HG03558 (cell line): Measurements from ENCODE around the gene GALNT5.

Source experiments
- ATAC-seq: cut with Tn5 transposase; IDR thresholded peaks from one replicate; pipeline ENCODE4 v1.9.1; 2021; ENCODE audit warnings: moderate number of reproducible peaks; ENCODE audit not compliant: unreplicated experiment; ENCODE audit errors: extremely low read depth

GALNT5 gene

DNA sequence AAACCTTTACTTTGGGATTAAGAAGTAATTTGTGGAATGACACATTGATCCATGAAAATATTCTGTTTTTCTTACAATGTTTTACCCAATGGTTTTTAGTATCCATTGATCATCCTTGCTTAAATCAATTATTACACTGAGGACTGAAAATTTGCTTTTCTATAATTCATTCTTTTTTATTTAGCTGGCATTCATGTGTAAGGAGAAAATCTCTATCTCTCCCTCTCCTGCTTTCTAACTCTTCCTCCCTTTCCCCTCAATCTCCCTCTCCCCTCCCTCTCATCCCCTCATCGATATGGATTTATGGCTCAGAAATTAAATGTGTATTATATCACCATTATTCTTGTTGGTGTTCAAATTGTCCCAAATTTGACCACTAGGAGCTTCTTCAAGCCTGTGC is 29.7 kb downstream of the GALNT5 start:
- ATAC-seq, result no peak

GRCh38 chr2:157290525-157290924 is 33.0 kb downstream of the GALNT5 start:
- ATAC-seq, result no peak

DNA sequence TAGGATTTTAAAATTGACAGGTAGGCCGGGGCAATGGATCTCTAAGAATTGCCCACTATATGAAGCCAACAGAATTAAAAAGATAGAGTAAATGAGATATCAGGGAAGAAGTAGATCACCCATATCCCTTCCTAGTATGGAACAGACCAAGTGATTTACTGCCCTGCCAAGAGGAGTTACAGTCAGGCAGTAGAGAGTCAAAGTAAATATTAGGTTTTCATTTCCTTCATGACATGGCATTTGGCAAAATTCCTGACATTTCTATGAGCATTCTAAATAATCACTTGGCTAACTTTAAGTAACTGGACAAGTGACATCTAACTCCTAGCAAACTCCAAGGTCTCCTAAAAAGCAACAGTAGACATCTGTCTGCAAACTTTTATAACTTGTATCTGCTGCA is 33.5 kb downstream of the GALNT5 start:
- ATAC-seq, result no peak

GRCh38 chr2:157292853-157293252 is 35.3 kb downstream of the GALNT5 start:
- no peak for ATAC-seq

- ATAC-seq, result no peak
These were observed 39.0 kb downstream of the GALNT5 start for GRCh38 chr2:157296490-157296889.

DNA sequence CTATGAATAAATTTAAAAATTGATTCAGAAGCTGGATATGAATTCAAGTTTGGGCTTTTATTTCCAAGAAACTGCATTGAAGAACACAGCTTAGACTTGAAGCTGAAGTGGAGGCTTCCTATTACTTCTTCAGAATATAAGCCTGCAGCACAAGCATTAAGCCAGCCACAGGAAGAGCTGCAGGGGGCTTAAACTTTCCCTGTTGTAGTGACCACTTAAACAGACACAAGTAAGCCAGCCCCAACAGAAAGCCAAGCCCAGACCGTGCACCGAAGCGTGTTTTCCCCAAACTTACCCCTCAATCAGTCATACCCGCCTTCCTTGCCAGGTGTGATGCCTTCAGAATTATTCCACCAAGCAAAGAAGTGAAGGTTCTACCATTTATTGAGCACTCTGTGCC is 39.5 kb downstream of the GALNT5 start:
- no peak for ATAC-seq

GRCh38 chr2:157301307-157301706 is 43.8 kb downstream of the GALNT5 start:
- no peak for ATAC-seq

DNA sequence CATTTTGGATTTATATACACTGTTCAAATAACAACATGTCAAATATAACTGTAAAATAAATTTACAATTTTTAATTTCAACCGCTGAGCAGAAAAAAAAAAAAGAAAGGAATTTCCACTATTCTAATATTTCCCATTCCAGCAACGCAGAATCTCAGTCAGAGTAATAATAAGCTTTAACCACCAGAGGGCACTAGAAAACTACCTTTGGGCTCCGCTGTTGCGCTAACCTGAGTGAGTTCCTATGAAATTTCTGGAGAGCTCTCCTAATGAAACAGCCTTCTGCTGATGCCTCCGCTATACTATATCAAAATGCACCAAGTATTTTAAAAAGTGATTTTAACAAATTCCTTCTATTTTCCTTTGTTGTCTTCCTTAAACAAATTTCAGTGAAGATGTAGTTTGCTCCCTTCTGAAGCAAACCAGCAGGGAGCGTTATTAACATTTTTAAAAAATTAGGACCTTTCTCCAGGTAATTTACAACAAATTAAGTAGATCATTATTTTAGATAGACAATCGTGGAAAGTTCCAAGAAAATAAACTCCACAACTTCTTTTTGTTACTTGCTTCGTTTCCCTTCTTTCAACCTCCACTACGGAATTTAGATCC is 45.1 kb downstream of the GALNT5 start:
- no peak for ATAC-seq

- no peak for ATAC-seq
These were observed 46.1 kb downstream of the GALNT5 start for GRCh38 chr2:157303612-157304011.

DNA sequence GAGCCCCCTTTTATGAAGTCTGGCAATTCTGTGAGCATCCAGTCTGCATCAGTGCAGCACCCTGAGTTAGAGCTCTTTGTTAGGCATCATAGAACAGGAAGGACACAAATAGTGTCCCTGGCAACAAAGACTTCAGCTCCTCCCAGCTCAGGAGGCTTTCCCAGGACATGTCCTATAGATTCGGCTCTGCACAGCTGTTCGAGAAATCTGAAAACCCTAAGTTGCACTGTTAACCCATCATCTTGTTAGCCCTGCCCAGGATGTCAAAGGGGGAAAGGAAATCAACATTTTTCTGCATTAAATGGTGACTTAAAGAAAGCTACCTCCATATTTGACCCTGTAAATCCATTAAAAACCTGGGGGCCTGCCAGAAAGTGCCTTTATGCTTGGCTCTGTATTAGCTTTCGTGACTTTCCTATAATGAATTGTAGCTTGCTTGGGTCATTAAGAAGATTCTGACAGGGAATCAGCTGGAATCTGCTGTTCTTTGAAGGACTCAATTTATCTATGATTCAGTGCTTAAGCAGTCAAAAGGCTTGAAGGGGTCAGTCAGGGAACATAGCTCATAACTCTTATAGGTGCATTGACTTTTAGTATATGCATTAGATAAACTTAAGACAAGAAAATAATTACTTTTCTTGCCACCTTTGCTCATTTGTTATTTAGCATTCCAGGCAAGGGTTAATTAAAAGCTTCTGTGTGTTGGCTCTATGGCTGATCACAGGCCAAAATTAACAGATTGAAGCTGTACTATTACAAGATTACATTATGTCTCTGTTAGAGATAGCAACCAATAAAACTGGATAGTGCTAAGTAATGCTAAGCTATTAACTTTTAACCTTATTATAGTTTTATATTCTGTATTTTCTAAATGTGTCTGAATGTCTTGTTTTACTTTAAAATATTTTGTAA is 47.6 kb downstream of the GALNT5 start:
- ATAC-seq, result no peak

- no peak for ATAC-seq
These were observed 48.2 kb downstream of the GALNT5 start for GRCh38 chr2:157305723-157306110.

DNA sequence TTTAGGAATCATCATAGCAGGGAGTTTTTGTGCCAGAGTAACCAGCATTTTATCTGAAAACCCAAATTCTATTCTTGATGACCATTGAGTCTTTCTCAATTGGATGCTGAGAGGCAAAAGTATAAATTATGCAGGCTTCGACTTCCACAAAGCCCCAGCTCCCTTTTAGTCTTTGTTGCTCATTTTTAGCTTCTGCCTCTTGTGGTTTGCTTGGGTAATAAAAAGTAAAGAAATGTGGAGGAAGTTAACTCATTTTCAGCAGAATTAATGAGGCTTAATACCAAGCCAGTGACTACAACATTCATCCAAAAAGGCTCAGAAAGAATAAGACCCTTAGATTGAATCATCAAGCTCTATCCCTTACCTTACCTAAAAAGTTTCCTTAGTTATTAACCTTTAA is 49.5 kb downstream of the GALNT5 start:
- no peak for ATAC-seq

- no peak for ATAC-seq
These were observed 52.4 kb downstream of the GALNT5 start for GRCh38 chr2:157309878-157310277.

- no peak for ATAC-seq
These were observed 54.2 kb downstream of the GALNT5 start for GRCh38 chr2:157311706-157312105.

- ATAC-seq, result no peak
These were observed 55.5 kb downstream of the GALNT5 start for GRCh38 chr2:157312866-157313486.

GRCh38 chr2:157315901-157316300 is 58.4 kb downstream of the GALNT5 start:
- ATAC-seq, result no peak

- no peak for ATAC-seq
These were observed 61.4 kb downstream of the GALNT5 start for GRCh38 chr2:157318884-157319283.

DNA sequence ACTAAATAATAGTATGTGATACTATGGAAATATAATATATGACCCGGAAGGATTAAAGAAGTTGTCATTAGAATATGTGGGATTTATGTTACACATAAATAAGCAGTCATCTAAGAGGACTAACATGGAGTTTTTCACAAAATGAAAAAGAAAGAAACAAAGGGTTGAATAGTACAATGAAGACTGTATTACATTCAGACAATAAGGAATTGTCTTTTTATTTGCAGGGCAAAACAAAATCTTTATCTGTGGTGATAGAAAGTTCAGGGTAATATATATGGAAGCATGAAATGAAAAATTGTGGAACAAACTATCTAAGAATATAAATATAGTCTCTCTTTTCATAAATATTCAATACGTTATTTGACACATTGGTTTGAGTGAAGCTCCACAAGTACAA is 62.3 kb downstream of the GALNT5 start:
- ATAC-seq, result no peak

DNA sequence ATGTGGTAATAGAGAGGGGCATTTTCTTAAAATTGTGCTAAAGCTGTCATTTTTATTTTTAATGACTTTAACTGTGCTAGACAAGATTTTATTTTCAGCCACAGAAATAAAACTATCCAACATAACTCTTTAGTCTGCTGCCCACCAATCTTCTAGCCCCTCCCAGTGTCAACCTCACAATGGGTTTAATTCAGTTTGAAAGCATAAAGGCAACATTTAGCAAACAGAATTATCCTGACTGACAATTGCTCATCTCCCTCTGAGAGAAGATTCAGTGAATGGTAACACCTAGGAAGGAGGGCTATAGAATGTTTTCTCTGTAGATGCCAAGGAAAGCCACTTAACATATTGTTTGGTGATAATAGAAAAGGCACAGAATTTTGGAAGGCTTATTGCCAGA is 62.9 kb downstream of the GALNT5 start:
- ATAC-seq, result no peak

GRCh38 chr2:157321466-157321865 is 64.0 kb downstream of the GALNT5 start:
- no peak for ATAC-seq

- no peak for ATAC-seq
These were observed 64.9 kb downstream of the GALNT5 start for GRCh38 chr2:157322432-157322831.
